ENCODE results near the gene EML2. TPM values are rescaled to one million over a fixed set of nuclear protein-coding genes. Genes with fewer than 3 reads are reported as not detected.

Gene EML2
- total and polyA plus RNA-seq, 5 experiments from 2014 or later: 8.8 to 56.8 (median 17.8) TPM

Small RNA genes within 50 kb of the gene (microRNA-seq; reads per million reads assigned to microRNA genes)
- gene MIR330 (ENCODE audit: borderline microRNAs expressed) (91.4 reads per million, percentile 62 among the genes with 10 or more reads in this experiment), gene MIR642A (ENCODE audit: borderline microRNAs expressed) (not detected), gene MIR642B (ENCODE audit: borderline microRNAs expressed) (not detected)

Other genes starting within 250 kb of the EML2 start
- 10 to 100 TPM; 12.4 to 13.2 TPM for gene PPP1R13L, start 234.3 kb downstream of the EML2 start, total RNA-seq
- gene PPP1R13L, start 234.3 kb downstream of the EML2 start, polyA plus RNA-seq: 1 to 10 TPM in 2 of 3 donors, under 1 TPM in 1; 0.64 to 2.5 (median 1.2) TPM
- 1 to 10 TPM; 3.3 to 3.4 TPM for gene POLR1G, start 232.8 kb downstream of the EML2 start, total RNA-seq
- gene POLR1G, start 232.8 kb downstream of the EML2 start, polyA plus RNA-seq: 1 to 10 TPM; 2.4 to 7.4 (median 4.4) TPM
- gene ERCC1, start 215.5 kb downstream of the EML2 start, total RNA-seq: 10 to 100 TPM; 59.2 to 61.0 TPM
- gene ERCC1, start 215.5 kb downstream of the EML2 start, polyA plus RNA-seq: 10 to 100 TPM; 32.2 to 38.6 (median 33.7) TPM
- gene FOSB, start 171.4 kb downstream of the EML2 start, total RNA-seq: 1 to 10 TPM; 3.5 TPM
- 10 to 100 TPM; 10.2 to 11.4 (median 11.0) TPM for gene FOSB, start 171.4 kb downstream of the EML2 start, polyA plus RNA-seq
- gene RTN2, start 142.3 kb downstream of the EML2 start, total RNA-seq: 1 to 10 TPM; 1.0 to 1.8 TPM
- gene RTN2, start 142.3 kb downstream of the EML2 start, polyA plus RNA-seq: under 1 TPM in 2 of 3 donors, not detected in 1; 0.27 to 0.41 TPM
- 10 to 100 TPM; 12.4 to 15.6 TPM for gene PPM1N, start 141.0 kb downstream of the EML2 start, total RNA-seq
- gene PPM1N, start 141.0 kb downstream of the EML2 start, polyA plus RNA-seq: 1 to 10 TPM; 7.2 to 8.7 (median 7.7) TPM
- gene VASP, start 131.9 kb downstream of the EML2 start, total RNA-seq: 10 to 100 TPM; 72.0 to 72.1 TPM
- gene VASP, start 131.9 kb downstream of the EML2 start, polyA plus RNA-seq: 10 to 100 TPM; 39.9 to 49.6 (median 49.0) TPM
- gene OPA3, start 54.6 kb downstream of the EML2 start, total RNA-seq: 10 to 100 TPM in 1 of 2 experiments, 1 to 10 TPM in 1; 8.8 to 10.6 TPM
- 10 to 100 TPM in 2 of 3 donors, 1 to 10 TPM in 1; 7.5 to 25.3 (median 13.2) TPM for gene OPA3, start 54.6 kb downstream of the EML2 start, polyA plus RNA-seq
- not detected for gene GPR4, start 37.2 kb downstream of the EML2 start, total RNA-seq
- gene GPR4, start 37.2 kb downstream of the EML2 start, polyA plus RNA-seq: not detected
- gene GIPR, start 28.8 kb upstream of the EML2 start, total RNA-seq: 10 to 100 TPM in 1 of 2 experiments, 1 to 10 TPM in 1; 9.7 to 10.4 TPM
- gene GIPR, start 28.8 kb upstream of the EML2 start, polyA plus RNA-seq: under 1 TPM in 2 of 3 donors, not detected in 1; 0.38 to 0.61 TPM
- gene SNRPD2, start 52.6 kb upstream of the EML2 start, total RNA-seq: 100 to 1,000 TPM; 395 to 410 TPM
- gene SNRPD2, start 52.6 kb upstream of the EML2 start, polyA plus RNA-seq: 1,000 to 10,000 TPM; 1,119 to 1,289 (median 1,220) TPM
- 10 to 100 TPM in 1 of 2 experiments, 1 to 10 TPM in 1; 7.3 to 11.4 TPM for gene QPCTL, start 53.3 kb upstream of the EML2 start, total RNA-seq
- 1 to 10 TPM in 2 of 3 donors, under 1 TPM in 1; 0.65 to 2.3 (median 1.6) TPM for gene QPCTL, start 53.3 kb upstream of the EML2 start, polyA plus RNA-seq
- gene FBXO46, start 91.5 kb upstream of the EML2 start, total RNA-seq: 10 to 100 TPM; 35.3 to 42.3 TPM
- 10 to 100 TPM; 12.4 to 15.2 (median 12.5) TPM for gene FBXO46, start 91.5 kb upstream of the EML2 start, polyA plus RNA-seq
- not detected for gene MEIOSIN, start 94.0 kb upstream of the EML2 start, total RNA-seq
- not detected for gene MEIOSIN, start 94.0 kb upstream of the EML2 start, polyA plus RNA-seq
- 1 to 10 TPM; 1.4 to 1.8 TPM for gene SIX5, start 129.9 kb upstream of the EML2 start, total RNA-seq
- under 1 TPM; 0.08 to 0.11 (median 0.09) TPM for gene SIX5, start 129.9 kb upstream of the EML2 start, polyA plus RNA-seq
- gene DMPK, start 143.1 kb upstream of the EML2 start, total RNA-seq: 10 to 100 TPM; 44.2 to 44.3 TPM
- under 1 TPM; 0.60 to 0.99 (median 0.81) TPM for gene DMPK, start 143.1 kb upstream of the EML2 start, polyA plus RNA-seq
- 10 to 100 TPM; 49.5 to 54.1 TPM for gene DMWD, start 153.4 kb upstream of the EML2 start, total RNA-seq
- gene DMWD, start 153.4 kb upstream of the EML2 start, polyA plus RNA-seq: 10 to 100 TPM in 2 of 3 donors, 1 to 10 TPM in 1; 8.0 to 16.5 (median 11.9) TPM
- under 1 TPM; 0.36 to 0.57 TPM for gene RSPH6A, start 175.9 kb upstream of the EML2 start, total RNA-seq
- not detected for gene RSPH6A, start 175.9 kb upstream of the EML2 start, polyA plus RNA-seq
- gene SYMPK, start 223.8 kb upstream of the EML2 start, total RNA-seq: 10 to 100 TPM; 89.9 to 91.1 TPM
- gene SYMPK, start 223.8 kb upstream of the EML2 start, polyA plus RNA-seq: 10 to 100 TPM in 2 of 3 donors, 1 to 10 TPM in 1; 4.4 to 15.4 (median 13.8) TPM
- gene FOXA3, start 224.9 kb upstream of the EML2 start, total RNA-seq: not detected
- not detected for gene FOXA3, start 224.9 kb upstream of the EML2 start, polyA plus RNA-seq
- gene IRF2BP1, start 246.7 kb upstream of the EML2 start, total RNA-seq: 10 to 100 TPM; 32.9 to 33.8 TPM
- 1 to 10 TPM; 7.0 to 9.1 (median 7.6) TPM for gene IRF2BP1, start 246.7 kb upstream of the EML2 start, polyA plus RNA-seq